Fibroblast of lung (primary cell): Measurements from ENCODE around the gene SHC4.

ENCODE experiments used
- EZH2 ChIP-seq: IDR thresholded peaks from 2 replicates; pipeline ENCODE4 v1.5.1; 2012; ENCODE audit warnings: low read length, control low read depth, mild to moderate bottlenecking; ENCODE audit errors: missing control alignments
- TF ChIP-seq, protein P1 (sequence below), 2 donors: IDR thresholded peaks in 1 of 2; conservative IDR thresholded peaks in 1 of 2; 1 replicate in 1 of 2; 2 replicates in 1 of 2; pipeline ENCODE4 v1.5.1; 2011 to 2012; ENCODE audit warnings: low read length in 2 of 2, control low read depth in 1 of 2, inconsistent platforms in 1 of 2, low read depth in 1 of 2, mild to moderate bottlenecking in 1 of 2

DNA sequence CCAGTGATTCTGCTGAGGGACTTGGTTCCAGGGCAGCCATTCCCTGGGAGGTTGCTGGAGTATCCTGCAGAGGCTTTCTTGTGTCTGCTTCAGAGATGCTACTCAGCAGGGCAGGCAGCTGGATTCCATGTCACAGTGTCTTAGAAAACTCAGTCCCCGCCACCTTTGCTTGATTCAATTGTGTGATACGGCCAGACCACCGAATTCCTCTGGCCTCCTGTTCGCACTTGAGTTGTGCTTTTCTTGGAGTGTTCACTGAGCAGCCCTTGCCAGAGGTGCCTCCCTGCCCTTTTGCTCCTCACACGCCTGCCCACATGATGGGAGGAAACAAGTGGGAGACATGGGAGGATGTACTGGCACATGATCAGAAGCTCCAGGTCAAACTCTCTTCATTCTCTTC, 19.6 kb upstream of the SHC4 start:
- TF ChIP-seq, protein P1, sequence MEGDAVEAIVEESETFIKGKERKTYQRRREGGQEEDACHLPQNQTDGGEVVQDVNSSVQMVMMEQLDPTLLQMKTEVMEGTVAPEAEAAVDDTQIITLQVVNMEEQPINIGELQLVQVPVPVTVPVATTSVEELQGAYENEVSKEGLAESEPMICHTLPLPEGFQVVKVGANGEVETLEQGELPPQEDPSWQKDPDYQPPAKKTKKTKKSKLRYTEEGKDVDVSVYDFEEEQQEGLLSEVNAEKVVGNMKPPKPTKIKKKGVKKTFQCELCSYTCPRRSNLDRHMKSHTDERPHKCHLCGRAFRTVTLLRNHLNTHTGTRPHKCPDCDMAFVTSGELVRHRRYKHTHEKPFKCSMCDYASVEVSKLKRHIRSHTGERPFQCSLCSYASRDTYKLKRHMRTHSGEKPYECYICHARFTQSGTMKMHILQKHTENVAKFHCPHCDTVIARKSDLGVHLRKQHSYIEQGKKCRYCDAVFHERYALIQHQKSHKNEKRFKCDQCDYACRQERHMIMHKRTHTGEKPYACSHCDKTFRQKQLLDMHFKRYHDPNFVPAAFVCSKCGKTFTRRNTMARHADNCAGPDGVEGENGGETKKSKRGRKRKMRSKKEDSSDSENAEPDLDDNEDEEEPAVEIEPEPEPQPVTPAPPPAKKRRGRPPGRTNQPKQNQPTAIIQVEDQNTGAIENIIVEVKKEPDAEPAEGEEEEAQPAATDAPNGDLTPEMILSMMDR (conservative IDR thresholded peaks at IDR 0.05 in 1 of 2, IDR thresholded peaks at IDR 0.05 in 1 of 2; ENCODE audit: low read depth in 1 of 2, low read length in 2 of 2): no peak
- TF ChIP-seq EZH2: no peak
